ENCODE data around the gene EFNA1. TPM values are rescaled to one million over a fixed set of nuclear protein-coding genes. Genes with fewer than 3 reads are reported as not detected.

The EFNA1 gene
- total and polyA plus RNA-seq, 2 experiments from 2014 or later, result 39.1 to 83.5 TPM

- Histone ChIP-seq H3K27ac (peak overlapping the region; percentile 93), H3K4me3 (peak overlapping the region; percentile 47), H3K9me3 (ENCODE audit: low read depth) (no peaks in the 10 kb centered on the region), H3K36me3 (peaks cover 24% of the 10 kb centered on the region), H3K27me3 (no peaks in the 10 kb centered on the region), H3K4me1 (ENCODE audit: low read depth) (peaks cover 13% of the 10 kb centered on the region)
- DNase-seq (ENCODE audit: low read depth in 1 of 2, low spot score in 1 of 2), result no peak
- no peak for TF ChIP-seq CTCF (IDR thresholded peaks at IDR 0.05; ENCODE audit: low read depth, low read length)
Observed at GRCh38 chr1:155136748-155137147, 9.1 kb downstream of the EFNA1 start.

- no peak for DNase-seq (ENCODE audit: low read depth in 1 of 2, low spot score in 1 of 2)
- Histone ChIP-seq H3K27ac (peak overlapping the region; percentile 93), H3K4me1 (ENCODE audit: low read depth) (peaks cover 13% of the 10 kb centered on the region), H3K4me3 (no peak overlapping the region), H3K36me3 (peaks cover 18% of the 10 kb centered on the region), H3K27me3 (no peaks in the 10 kb centered on the region), H3K9me3 (ENCODE audit: low read depth) (no peaks in the 10 kb centered on the region)
- no peak for TF ChIP-seq CTCF (IDR thresholded peaks at IDR 0.05; ENCODE audit: low read depth, low read length)
Observed at GRCh38 chr1:155137154-155137949, 9.7 kb downstream of the EFNA1 start.

- peak within 1 kb of the TSS; percentile 80 for H3K27ac ChIP-seq
- peak; percentile 84 to 88 for DNase-seq (ENCODE audit: low read depth in 1 of 2, low spot score in 1 of 2)
- H3K9me3 ChIP-seq (ENCODE audit: low read depth), result no peaks in the 10 kb centered on the region
Observed at GRCh38 chr1:155139895-155140629, 12.4 kb downstream of the EFNA1 start, which contains the start of gene DPM3. Gene DPM3, minus strand, starts transcription at chr1:155140531. Its CDS starts 291 bp downstream, at chr1:155140240.

GRCh38 chr1:155140630-155140953 lies 12.9 kb downstream of the EFNA1 start:
- no peaks in the 10 kb centered on the region for H3K36me3 ChIP-seq
- no peak for TF ChIP-seq CTCF (IDR thresholded peaks at IDR 0.05; ENCODE audit: low read depth, low read length)
- peaks cover 6% of the 10 kb centered on the region for H3K4me1 ChIP-seq (ENCODE audit: low read depth)
- DNase-seq (ENCODE audit: low read depth in 1 of 2, low spot score in 1 of 2), result no peak
- H3K9me3 ChIP-seq (ENCODE audit: low read depth), result no peaks in the 10 kb centered on the region
- H3K27me3 ChIP-seq, result no peaks in the 10 kb centered on the region
- no peak overlapping the region for H3K27ac ChIP-seq
- peak overlapping the region; percentile 83 for H3K4me3 ChIP-seq

More at GRCh38 chr1:155139895-155140629, 12.4 kb downstream of the EFNA1 start, which contains the start of gene DPM3:
- Histone ChIP-seq H3K36me3 (no peaks in the 10 kb centered on the region), H3K4me3 (peak within 1 kb of the TSS; percentile 83), H3K27me3 (no peaks in the 10 kb centered on the region), H3K4me1 (ENCODE audit: low read depth) (peaks cover 6% of the 10 kb centered on the region)
- TF ChIP-seq CTCF (IDR thresholded peaks at IDR 0.05; ENCODE audit: low read depth, low read length), result no peak

- no peaks in the 10 kb centered on the region for H3K36me3 ChIP-seq
- H3K27me3 ChIP-seq, result no peaks in the 10 kb centered on the region
- H3K4me3 ChIP-seq, result no peak overlapping the region
- H3K4me1 ChIP-seq (ENCODE audit: low read depth), result peaks cover 5% of the 10 kb centered on the region
- no peak for DNase-seq (ENCODE audit: low read depth in 1 of 2, low spot score in 1 of 2)
- no peak overlapping the region for H3K27ac ChIP-seq
- no peak for TF ChIP-seq CTCF (IDR thresholded peaks at IDR 0.05; ENCODE audit: low read depth, low read length)
- H3K9me3 ChIP-seq (ENCODE audit: low read depth), result no peaks in the 10 kb centered on the region
Observed at GRCh38 chr1:155141749-155142148, 14.1 kb downstream of the EFNA1 start.

Data from cardiac muscle cell (in vitro differentiated cells and primary cell).